Erythroblast (primary cell): Measurements from ENCODE around the gene MAP3K9.

Experiments
- GATA1 ChIP-seq: IDR thresholded peaks from 2 replicates; pipeline ENCODE4 v1.6.1; 2011; ENCODE audit warnings: low read depth, mild to moderate bottlenecking, control low read depth, low read length, moderate library complexity
- POLR2A ChIP-seq: IDR thresholded peaks from 2 replicates; pipeline ENCODE4 v1.6.1; 2011; ENCODE audit warnings: mild to moderate bottlenecking, low read length

DNA sequence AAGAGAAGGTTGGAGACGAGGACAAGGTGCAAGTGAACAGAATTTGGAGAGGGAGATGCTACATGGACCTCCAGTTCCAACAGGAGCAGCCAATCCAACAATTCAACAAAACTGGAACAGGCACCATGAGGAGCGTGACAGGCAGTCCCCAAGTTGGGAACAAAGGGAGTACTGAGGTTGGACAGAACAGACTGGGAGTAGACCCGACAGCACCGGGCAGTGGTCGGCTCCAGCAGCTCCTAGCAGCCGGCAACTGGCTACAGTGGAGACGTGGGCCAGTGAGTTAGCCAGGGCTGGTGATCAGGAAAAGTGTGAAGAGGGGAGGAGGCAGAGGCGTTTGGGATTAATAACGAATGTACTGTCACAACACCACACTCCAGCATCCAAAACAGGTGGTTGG lies 16.4 kb downstream of the MAP3K9 start:
- no peak for TF ChIP-seq POLR2A
- TF ChIP-seq GATA1, result no peak
